Measurements from ENCODE around the gene DAGLA.

- TF ChIP-seq CTCF (IDR thresholded peaks at IDR 0.05) = no peak
- no peak for TF ChIP-seq POLR2A (IDR thresholded peaks at IDR 0.05)
Measured at GRCh38 chr11:61793829-61794204, 113.6 kb downstream of the DAGLA start.

Measured in tibial nerve (tissue), 3 donors.